Hepatocyte (in vitro differentiated cells): ENCODE measurements around the gene COL4A2. TPM values are rescaled to one million over a fixed set of nuclear protein-coding genes. Genes with fewer than 3 reads are reported as not detected.
A peak's percentile ranks its signal among the peaks of the same experiment; 100 is the strongest.

Source experiments
- DNase-seq: peaks from one replicate; pipeline ENCODE4 v3.0.0-alpha.2; 2016; ENCODE audit warnings: low spot score
- H2AFZ ChIP-seq: fragments of 200-600 bp; sonication (generic); 2 replicates; pipeline ENCODE4 v1.6.0; 2016; ENCODE audit warnings: antibody characterized with exemption, mild to moderate bottlenecking
- H3K27ac ChIP-seq: fragments of 200-600 bp; sonication (generic); 2 replicates; pipeline ENCODE4 v1.5.1; 2016; ENCODE audit warnings: mild to moderate bottlenecking
- H3K27me3 ChIP-seq: fragments of 200-600 bp; sonication (generic); 2 replicates; pipeline ENCODE4 v1.6.1; 2016
- H3K36me3 ChIP-seq: fragments of 200-600 bp; sonication (generic); replicated peaks from 2 replicates; pipeline ENCODE4 v1.5.1; 2016; ENCODE audit warnings: low read depth; ENCODE audit not compliant: insufficient read depth
- H3K4me1 ChIP-seq: fragments of 200-600 bp; sonication (generic); 2 replicates; pipeline ENCODE4 v1.5.1; 2016; ENCODE audit warnings: mild to moderate bottlenecking, moderate library complexity; ENCODE audit not compliant: insufficient read depth
- H3K4me2 ChIP-seq: fragments of 200-600 bp; sonication (generic); 2 replicates; pipeline ENCODE4 v1.6.0; 2016
- H3K4me3 ChIP-seq: fragments of 200-600 bp; sonication (generic); 2 replicates; pipeline ENCODE4 v1.5.1; 2016; ENCODE audit warnings: mild to moderate bottlenecking
- H3K79me2 ChIP-seq: fragments of 200-600 bp; sonication (generic); 2 replicates; pipeline ENCODE4 v1.6.0; 2017; ENCODE audit warnings: mild to moderate bottlenecking
- H3K9me2 ChIP-seq: fragments of 200-600 bp; sonication (generic); replicated peaks from 2 replicates; pipeline ENCODE4 v1.6.0; 2017; ENCODE audit warnings: mild to moderate bottlenecking; ENCODE audit not compliant: insufficient read depth
- H3K9me3 ChIP-seq: fragments of 200-600 bp; sonication (generic); 2 replicates; pipeline ENCODE4 v1.5.1; 2016; ENCODE audit warnings: low read depth, mild to moderate bottlenecking
- H4K20me1 ChIP-seq: fragments of 200-600 bp; sonication (generic); 2 replicates; pipeline ENCODE4 v1.6.0; 2016; ENCODE audit warnings: mild to moderate bottlenecking; ENCODE audit not compliant: insufficient read depth, poor library complexity, severe bottlenecking
- EZH2 ChIP-seq: fragments of 200-600 bp; sonication (generic); IDR thresholded peaks from 2 replicates; pipeline ENCODE4 v1.6.1; 2016; ENCODE audit warnings: antibody characterized with exemption, mild to moderate bottlenecking, borderline replicate concordance
- EZH2phosphoT487 ChIP-seq: fragments of 200-600 bp; sonication (generic); IDR thresholded peaks from one replicate; pipeline ENCODE4 v1.6.1; 2018; ENCODE audit warnings: antibody characterized with exemption, mild to moderate bottlenecking, low read depth, moderate library complexity; ENCODE audit not compliant: unreplicated experiment, severe bottlenecking
- WGBS: methylation state at CpG from one replicate; pipeline ENCODE4 v1.1.6; 2016; ENCODE audit warnings: low lambda C conversion rate; ENCODE audit errors: missing lambda C conversion rate; 5-methylcytosine and 5-hydroxymethylcytosine counted together
- polyA plus RNA-seq: library from polyadenylated mRNA; unstranded; fragments of >200 nt; fragmentation: Nextera tagmentation; extraction: Ambion mirVana; gene quantifications from 2 replicates; pipeline ENCODE4 v1.2.1, GENCODE V29; 2016
- total RNA-seq: library from RNA; depleted of rRNA; stranded (reverse); fragments of >200 nt; gene quantifications from 2 replicates; pipeline ENCODE4 v1.2.3, GENCODE V29; 2014
- TF ChIP-seq, protein P1 (sequence below): fragments of 200-600 bp; sonication (generic); IDR thresholded peaks from 2 replicates; pipeline ENCODE4 v1.5.1; 2016; ENCODE audit warnings: antibody characterized with exemption, mild to moderate bottlenecking; ENCODE audit not compliant: poor library complexity

Gene COL4A2
- total and polyA plus RNA-seq, 2 experiments from 2014 or later = 171 to 221 TPM

- Histone ChIP-seq H3K9me2 (no peaks in the 10 kb centered on the region), H3K4me1 (peaks cover 9% of the 10 kb centered on the region), H3K4me2 (no peak overlapping the region), H3K9me3 (no peaks in the 10 kb centered on the region), H3K36me3 (no peaks in the 10 kb centered on the region), H4K20me1 (peaks cover 3% of the 10 kb centered on the region), H2AFZ (no peak overlapping the region), H3K79me2 (peaks cover 56% of the 10 kb centered on the region), H3K27ac (no peak overlapping the region), H3K27me3 (no peaks in the 10 kb centered on the region), H3K4me3 (no peak overlapping the region)
- no peak for TF ChIP-seq EZH2phosphoT487
- TF ChIP-seq, protein P1, sequence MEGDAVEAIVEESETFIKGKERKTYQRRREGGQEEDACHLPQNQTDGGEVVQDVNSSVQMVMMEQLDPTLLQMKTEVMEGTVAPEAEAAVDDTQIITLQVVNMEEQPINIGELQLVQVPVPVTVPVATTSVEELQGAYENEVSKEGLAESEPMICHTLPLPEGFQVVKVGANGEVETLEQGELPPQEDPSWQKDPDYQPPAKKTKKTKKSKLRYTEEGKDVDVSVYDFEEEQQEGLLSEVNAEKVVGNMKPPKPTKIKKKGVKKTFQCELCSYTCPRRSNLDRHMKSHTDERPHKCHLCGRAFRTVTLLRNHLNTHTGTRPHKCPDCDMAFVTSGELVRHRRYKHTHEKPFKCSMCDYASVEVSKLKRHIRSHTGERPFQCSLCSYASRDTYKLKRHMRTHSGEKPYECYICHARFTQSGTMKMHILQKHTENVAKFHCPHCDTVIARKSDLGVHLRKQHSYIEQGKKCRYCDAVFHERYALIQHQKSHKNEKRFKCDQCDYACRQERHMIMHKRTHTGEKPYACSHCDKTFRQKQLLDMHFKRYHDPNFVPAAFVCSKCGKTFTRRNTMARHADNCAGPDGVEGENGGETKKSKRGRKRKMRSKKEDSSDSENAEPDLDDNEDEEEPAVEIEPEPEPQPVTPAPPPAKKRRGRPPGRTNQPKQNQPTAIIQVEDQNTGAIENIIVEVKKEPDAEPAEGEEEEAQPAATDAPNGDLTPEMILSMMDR = no peak
- TF ChIP-seq EZH2 = no peak
- no peak for DNase-seq
These were observed 12.5 kb upstream of the COL4A2 start for GRCh38 chr13:110294622-110295021.

GRCh38 chr13:110297011-110297410, 10.1 kb upstream of the COL4A2 start:
- WGBS = 78% methylated on average over 6 of the region's 6 CpGs
- H4K20me1 ChIP-seq = peaks cover 3% of the 10 kb centered on the region
- TF ChIP-seq EZH2 = no peak
- H3K4me3 ChIP-seq = no peak overlapping the region
- no peak overlapping the region for H3K4me2 ChIP-seq
- no peak overlapping the region for H3K27ac ChIP-seq
- DNase-seq = no peak
- H3K9me2 ChIP-seq = no peaks in the 10 kb centered on the region
- peaks cover 49% of the 10 kb centered on the region for H3K79me2 ChIP-seq
- no peaks in the 10 kb centered on the region for H3K9me3 ChIP-seq
- no peaks in the 10 kb centered on the region for H3K27me3 ChIP-seq
- no peaks in the 10 kb centered on the region for H3K36me3 ChIP-seq
- no peak overlapping the region for H2AFZ ChIP-seq
- peaks cover 20% of the 10 kb centered on the region for H3K4me1 ChIP-seq

DNA sequence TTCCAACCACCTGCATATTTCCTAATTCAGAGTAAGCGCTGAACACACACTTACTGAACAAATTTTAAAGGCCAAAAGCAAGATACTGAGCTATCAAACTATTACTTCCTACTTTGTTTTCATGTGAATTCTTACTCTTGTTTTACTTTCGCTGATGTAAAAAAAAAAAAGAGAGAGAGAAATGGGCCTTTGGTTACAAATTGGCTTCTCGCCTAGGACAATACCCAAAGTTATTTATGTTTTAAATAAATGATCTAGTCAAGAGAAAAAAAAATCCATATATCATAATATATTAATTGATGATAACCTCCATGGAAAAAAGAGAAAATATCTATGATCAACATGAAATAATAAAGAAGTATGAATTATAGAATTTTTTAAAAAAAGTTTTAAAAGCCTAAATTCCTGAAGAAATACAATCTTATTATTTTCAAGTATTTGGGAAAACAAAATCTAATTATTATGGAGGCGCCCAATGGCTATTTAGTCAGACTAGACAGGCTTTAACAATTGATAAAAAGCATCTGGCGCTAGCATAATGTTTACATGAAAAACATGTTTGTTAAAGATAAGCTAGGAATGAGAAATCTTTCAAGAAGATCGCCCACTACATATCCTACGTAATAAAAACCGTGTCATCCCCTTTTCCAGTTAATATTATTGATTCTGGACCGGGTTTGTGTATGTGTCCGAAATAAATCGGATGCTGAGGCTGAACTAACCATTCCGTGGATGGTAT, 9.1 kb upstream of the COL4A2 start:
- Histone ChIP-seq H4K20me1 (peaks cover 3% of the 10 kb centered on the region), H3K4me2 (no peak overlapping the region), H3K4me3 (no peak overlapping the region), H3K36me3 (no peaks in the 10 kb centered on the region), H2AFZ (no peak overlapping the region), H3K9me2 (no peaks in the 10 kb centered on the region), H3K79me2 (peaks cover 48% of the 10 kb centered on the region), H3K4me1 (peaks cover 20% of the 10 kb centered on the region), H3K27me3 (no peaks in the 10 kb centered on the region), H3K9me3 (no peaks in the 10 kb centered on the region), H3K27ac (no peak overlapping the region)
- DNase-seq = no peak
- TF ChIP-seq EZH2phosphoT487 = no peak
- TF ChIP-seq, protein P1 = no peak
- TF ChIP-seq EZH2 = no peak
- 82% methylated on average over 12 of the region's 12 CpGs for WGBS

- Histone ChIP-seq H2AFZ (no peak overlapping the region), H3K4me2 (peak overlapping the region; percentile 42), H3K79me2 (peaks cover 46% of the 10 kb centered on the region), H3K9me2 (no peaks in the 10 kb centered on the region), H3K4me1 (peaks cover 20% of the 10 kb centered on the region), H3K9me3 (no peaks in the 10 kb centered on the region), H4K20me1 (no peaks in the 10 kb centered on the region), H3K4me3 (no peak overlapping the region), H3K27me3 (no peaks in the 10 kb centered on the region), H3K36me3 (no peaks in the 10 kb centered on the region), H3K27ac (no peak overlapping the region)
- TF ChIP-seq, protein P1 = no peak
- TF ChIP-seq EZH2 = no peak
- no peak for TF ChIP-seq EZH2phosphoT487
- no peak for DNase-seq
- WGBS = 69% methylated on average over 28 of the region's 33 CpGs
These were observed 8.4 kb upstream of the COL4A2 start for GRCh38 chr13:110298505-110299282.
